ENCODE measurements around the gene PPIL4. TPM values are rescaled to one million over a fixed set of nuclear protein-coding genes. Genes with fewer than 3 reads are reported as not detected.

Gene PPIL4
- total RNA-seq, 1 donor from 2014 or later = 26.8 TPM

DNA sequence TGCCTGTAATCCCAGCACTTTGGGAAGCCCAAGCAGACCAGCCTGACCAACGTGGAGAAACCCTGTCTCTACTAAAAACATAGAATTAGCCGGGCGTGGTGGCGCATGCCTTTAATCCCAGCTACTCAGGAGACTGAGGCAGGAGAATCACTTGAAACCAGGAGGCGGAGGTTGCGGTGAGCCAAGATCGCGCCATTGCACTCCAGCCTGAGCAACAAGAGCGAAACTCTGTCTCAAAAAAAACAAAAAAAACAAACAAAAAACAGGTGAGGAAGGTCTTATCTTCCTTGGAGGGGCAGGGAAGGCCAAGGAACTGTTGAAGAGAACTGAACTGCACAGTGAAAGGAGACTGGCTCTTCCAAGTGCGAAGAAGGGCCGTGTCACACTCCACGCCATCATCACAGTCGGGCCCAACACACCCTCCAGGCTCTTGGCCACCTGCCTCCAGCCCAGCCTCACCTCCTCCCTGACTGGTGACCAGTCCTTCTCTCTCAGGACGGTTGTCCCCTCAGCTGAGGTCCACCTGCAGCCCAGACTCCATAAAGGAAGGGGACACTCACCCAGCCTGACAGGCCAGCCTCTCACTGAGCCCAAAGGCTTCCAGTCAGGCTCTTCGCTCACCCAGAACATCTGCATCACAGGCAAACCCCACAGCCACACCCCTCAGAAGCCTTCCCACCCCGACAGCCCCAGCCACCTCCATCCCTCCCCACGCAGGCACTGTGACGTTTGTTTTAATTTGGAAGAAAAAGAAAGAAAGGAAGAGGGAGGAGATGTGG, 65.2 kb downstream of the PPIL4 start:
- DNase-seq = no peak
- Mint-ChIP-seq H3K4me1 (ENCODE audit: low read depth, unreplicated experiment) (no peaks in the 10 kb centered on the region), H3K9me3 (ENCODE audit: unreplicated experiment) (no peaks in the 10 kb centered on the region), H3K4me3 (ENCODE audit: unreplicated experiment) (no peak overlapping the region), H3K27ac (ENCODE audit: unreplicated experiment) (no peak overlapping the region), H3K36me3 (ENCODE audit: unreplicated experiment) (no peaks in the 10 kb centered on the region), H3K27me3 (ENCODE audit: unreplicated experiment) (no peaks in the 10 kb centered on the region)
- TF ChIP-seq, protein P1, sequence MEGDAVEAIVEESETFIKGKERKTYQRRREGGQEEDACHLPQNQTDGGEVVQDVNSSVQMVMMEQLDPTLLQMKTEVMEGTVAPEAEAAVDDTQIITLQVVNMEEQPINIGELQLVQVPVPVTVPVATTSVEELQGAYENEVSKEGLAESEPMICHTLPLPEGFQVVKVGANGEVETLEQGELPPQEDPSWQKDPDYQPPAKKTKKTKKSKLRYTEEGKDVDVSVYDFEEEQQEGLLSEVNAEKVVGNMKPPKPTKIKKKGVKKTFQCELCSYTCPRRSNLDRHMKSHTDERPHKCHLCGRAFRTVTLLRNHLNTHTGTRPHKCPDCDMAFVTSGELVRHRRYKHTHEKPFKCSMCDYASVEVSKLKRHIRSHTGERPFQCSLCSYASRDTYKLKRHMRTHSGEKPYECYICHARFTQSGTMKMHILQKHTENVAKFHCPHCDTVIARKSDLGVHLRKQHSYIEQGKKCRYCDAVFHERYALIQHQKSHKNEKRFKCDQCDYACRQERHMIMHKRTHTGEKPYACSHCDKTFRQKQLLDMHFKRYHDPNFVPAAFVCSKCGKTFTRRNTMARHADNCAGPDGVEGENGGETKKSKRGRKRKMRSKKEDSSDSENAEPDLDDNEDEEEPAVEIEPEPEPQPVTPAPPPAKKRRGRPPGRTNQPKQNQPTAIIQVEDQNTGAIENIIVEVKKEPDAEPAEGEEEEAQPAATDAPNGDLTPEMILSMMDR (IDR thresholded peaks at IDR 0.05; ENCODE audit: partially characterized antibody, unreplicated experiment) = no peak

DNA sequence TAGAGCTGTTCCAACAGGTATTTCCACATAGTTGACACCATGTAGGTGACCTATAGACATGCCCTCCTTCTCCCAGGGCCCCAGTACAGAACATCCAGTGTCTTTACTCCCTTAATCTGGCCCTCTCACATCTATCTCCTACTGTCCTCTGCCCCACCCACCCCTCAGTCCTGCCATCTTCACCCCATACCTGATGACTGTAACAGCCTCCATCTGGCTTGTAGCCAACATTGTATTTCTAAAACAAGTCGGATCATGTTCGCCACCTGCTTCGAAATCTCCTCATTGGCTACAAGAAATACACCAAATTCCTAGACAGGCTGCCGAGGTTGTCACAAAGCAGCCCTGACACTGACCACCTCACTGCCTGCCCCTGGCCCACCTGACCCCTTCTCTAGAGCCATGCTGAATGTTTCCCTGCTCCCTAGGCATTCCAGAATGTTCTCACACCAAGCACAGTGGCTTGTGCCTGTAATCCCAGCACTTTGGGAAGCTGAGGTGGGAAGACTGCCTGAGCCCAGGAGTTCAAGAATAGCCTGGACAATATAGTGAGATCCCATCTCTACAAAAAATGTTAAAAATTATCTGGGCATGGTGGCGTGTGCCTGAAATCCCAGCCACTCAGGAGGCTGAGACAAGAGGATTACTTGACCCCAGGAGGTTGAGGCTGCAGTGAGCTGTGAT, 67.1 kb downstream of the PPIL4 start:
- no peaks in the 10 kb centered on the region for H3K27me3 Mint-ChIP-seq (ENCODE audit: unreplicated experiment)
- no peaks in the 10 kb centered on the region for H3K9me3 Mint-ChIP-seq (ENCODE audit: unreplicated experiment)
- H3K4me1 Mint-ChIP-seq (ENCODE audit: low read depth, unreplicated experiment) = no peaks in the 10 kb centered on the region
- no peaks in the 10 kb centered on the region for H3K36me3 Mint-ChIP-seq (ENCODE audit: unreplicated experiment)
- H3K27ac Mint-ChIP-seq (ENCODE audit: unreplicated experiment) = no peak overlapping the region
- TF ChIP-seq, protein P1 (IDR thresholded peaks at IDR 0.05; ENCODE audit: partially characterized antibody, unreplicated experiment) = no peak
- no peak overlapping the region for H3K4me3 Mint-ChIP-seq (ENCODE audit: unreplicated experiment)
- no peak for DNase-seq

DNA sequence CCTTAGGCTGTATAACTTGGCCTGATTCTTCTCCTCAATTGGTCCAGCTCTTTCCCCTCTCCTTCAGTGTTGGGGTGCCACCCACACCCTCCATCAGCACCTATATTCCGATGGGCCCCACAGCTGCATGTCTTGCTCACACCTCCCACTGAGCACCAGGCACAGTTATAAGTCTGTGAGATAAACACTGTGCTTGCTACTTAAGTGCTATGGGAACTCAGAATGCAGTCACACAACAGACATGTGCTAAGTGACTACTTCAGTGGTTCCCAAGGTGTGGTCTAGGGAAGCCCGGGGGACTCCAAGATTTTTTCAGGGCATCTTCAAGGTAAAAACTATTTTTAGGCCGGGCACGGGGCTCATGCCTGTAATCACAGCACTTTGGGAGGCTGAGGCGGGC, 68.3 kb downstream of the PPIL4 start:
- DNase-seq = no peak
- H3K4me1 Mint-ChIP-seq (ENCODE audit: low read depth, unreplicated experiment) = no peaks in the 10 kb centered on the region
- H3K4me3 Mint-ChIP-seq (ENCODE audit: unreplicated experiment) = no peak overlapping the region
- H3K27ac Mint-ChIP-seq (ENCODE audit: unreplicated experiment) = no peak overlapping the region
- H3K27me3 Mint-ChIP-seq (ENCODE audit: unreplicated experiment) = no peaks in the 10 kb centered on the region
- no peaks in the 10 kb centered on the region for H3K36me3 Mint-ChIP-seq (ENCODE audit: unreplicated experiment)
- H3K9me3 Mint-ChIP-seq (ENCODE audit: unreplicated experiment) = no peaks in the 10 kb centered on the region
- TF ChIP-seq, protein P1 (IDR thresholded peaks at IDR 0.05; ENCODE audit: partially characterized antibody, unreplicated experiment) = no peak

DNA sequence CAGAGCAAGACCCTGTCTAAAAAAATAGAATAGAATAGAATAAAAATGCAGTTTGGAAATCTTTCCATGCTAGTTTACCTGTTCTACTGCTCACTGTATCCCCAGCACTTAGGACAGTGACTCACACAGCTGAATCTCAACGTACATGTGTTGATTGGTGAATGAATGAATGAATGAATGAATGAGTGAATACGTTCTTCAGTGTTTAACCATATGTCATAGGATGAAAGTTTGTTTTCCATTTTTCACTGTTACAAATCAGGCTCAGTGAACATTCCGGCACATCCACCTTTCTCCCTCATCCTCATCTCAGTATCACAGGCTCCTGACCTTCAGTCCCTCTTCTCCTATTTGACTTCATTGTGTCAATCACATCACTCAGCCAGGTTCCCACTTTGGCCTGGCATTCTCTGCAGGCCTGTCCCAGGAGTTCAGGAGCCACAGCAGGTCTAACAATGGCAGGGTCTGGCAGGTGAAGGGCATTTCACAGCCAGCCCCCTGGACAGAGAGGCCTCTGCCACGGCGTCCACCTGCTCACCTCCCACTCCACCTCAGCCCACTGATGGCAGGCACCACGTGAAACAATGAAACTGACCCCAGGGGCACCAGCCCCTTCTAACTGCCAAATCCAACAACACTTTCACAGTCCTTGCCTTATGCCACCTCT, 68.9 kb downstream of the PPIL4 start:
- no peak overlapping the region for H3K27ac Mint-ChIP-seq (ENCODE audit: unreplicated experiment)
- H3K4me1 Mint-ChIP-seq (ENCODE audit: low read depth, unreplicated experiment) = no peaks in the 10 kb centered on the region
- no peak overlapping the region for H3K4me3 Mint-ChIP-seq (ENCODE audit: unreplicated experiment)
- H3K9me3 Mint-ChIP-seq (ENCODE audit: unreplicated experiment) = no peaks in the 10 kb centered on the region
- H3K36me3 Mint-ChIP-seq (ENCODE audit: unreplicated experiment) = no peaks in the 10 kb centered on the region
- H3K27me3 Mint-ChIP-seq (ENCODE audit: unreplicated experiment) = no peaks in the 10 kb centered on the region
- TF ChIP-seq, protein P1 (IDR thresholded peaks at IDR 0.05; ENCODE audit: partially characterized antibody, unreplicated experiment) = no peak
- no peak for DNase-seq
